ENCODE data around the gene KRTAP5-4.

KRTAP5-4 gene

GRCh38 chr11:1574238-1574932 is 47.6 kb downstream of the KRTAP5-4 start:
- peak in 1 of 2 donors; percentile 44 for DNase-seq (ENCODE audit: extremely low read depth in 1 of 2, low read depth in 1 of 2)

GRCh38 chr11:1573903-1574237 is 48.1 kb downstream of the KRTAP5-4 start:
- DNase-seq (ENCODE audit: extremely low read depth in 1 of 2, low read depth in 1 of 2): no peak

GRCh38 chr11:1573077-1573902 is 48.6 kb downstream of the KRTAP5-4 start:
- DNase-seq (ENCODE audit: extremely low read depth in 1 of 2, low read depth in 1 of 2): no peak

- peak; percentile 91 to 94 for DNase-seq (ENCODE audit: extremely low read depth in 1 of 2, low read depth in 1 of 2)
These were observed 49.5 kb downstream of the KRTAP5-4 start, which contains the start of gene DUSP8 for GRCh38 chr11:1572197-1573076. TSS of gene DUSP8 (minus strand) at chr11:1572271. CDS start at chr11:1565826, 6,445 bp downstream.

GRCh38 chr11:1571760-1572196 is 50.2 kb downstream of the KRTAP5-4 start:
- DNase-seq (ENCODE audit: extremely low read depth in 1 of 2, low read depth in 1 of 2): no peak
